Stimulated activated naive CD8-positive, alpha-beta T cell treated with anti-CD3 and anti-CD28 coated beads, Interleukin-15, amount 100 ng/mL, for 72 hours (primary cell): ENCODE data around the gene PFKL.

Experiments used
- ATAC-seq: fragments of 150-1000 bp; cut with Tn5 transposase; 2 replicates; pipeline ENCODE4 v1.10.0; 2021; ENCODE audit warnings: mild to moderate bottlenecking, moderate library complexity
- DNase-seq, 2 donors: peaks; one replicate each; pipeline ENCODE4 v3.0.0; 2021 to 2022
- H3K27ac Mint-ChIP-seq, 2 donors: one replicate each; pipeline ENCODE4 v1.8.0; 2022; ENCODE audit warnings: mild to moderate bottlenecking in 2 of 2, mixed read lengths in 2 of 2, moderate library complexity in 2 of 2
- H3K27me3 Mint-ChIP-seq: one replicate; pipeline ENCODE4 v1.8.0; 2022; ENCODE audit warnings: mixed read lengths
- H3K4me1 Mint-ChIP-seq: one replicate; pipeline ENCODE4 v1.8.0; 2022; ENCODE audit warnings: mild to moderate bottlenecking, mixed read lengths
- H3K4me3 Mint-ChIP-seq, 2 donors: one replicate each; pipeline ENCODE4 v1.8.0; 2022; ENCODE audit warnings: mild to moderate bottlenecking in 2 of 2, mixed read lengths in 2 of 2, moderate library complexity in 1 of 2
- H3K9me3 Mint-ChIP-seq, 2 donors: one replicate each; pipeline ENCODE4 v1.8.0; 2022; ENCODE audit warnings: mixed read lengths in 2 of 2

Gene PFKL

DNA sequence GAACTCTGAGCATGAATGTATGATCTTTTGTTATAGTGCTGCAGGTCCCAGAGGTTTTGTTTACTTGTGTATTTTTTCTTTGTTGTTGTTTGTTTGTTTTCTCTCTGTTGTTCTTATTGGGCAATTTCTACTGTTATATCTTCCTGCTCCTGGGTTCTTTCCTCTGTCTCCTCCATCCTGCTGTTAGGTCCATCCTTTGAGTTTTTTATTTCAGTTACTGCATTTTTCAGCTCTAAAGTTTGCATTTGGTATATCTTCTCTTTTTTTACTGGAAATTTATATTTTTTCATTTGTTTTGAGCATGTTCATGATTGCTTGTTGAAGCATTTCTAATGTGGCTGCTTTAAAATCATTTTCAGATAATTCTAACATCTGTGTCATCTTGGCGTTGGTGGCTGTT, 63.4 kb downstream of the PFKL start:
- DNase-seq (no peak), ATAC-seq (no peak)
- H3K9me3 Mint-ChIP-seq = peaks cover 7 to 13% of the 10 kb centered on the region in 2 donors
- H3K4me1 Mint-ChIP-seq = peaks cover 15% of the 10 kb centered on the region
- H3K4me3 Mint-ChIP-seq = no peak overlapping the region
- H3K27ac Mint-ChIP-seq = no peak overlapping the region
- H3K27me3 Mint-ChIP-seq = no peaks in the 10 kb centered on the region

DNA sequence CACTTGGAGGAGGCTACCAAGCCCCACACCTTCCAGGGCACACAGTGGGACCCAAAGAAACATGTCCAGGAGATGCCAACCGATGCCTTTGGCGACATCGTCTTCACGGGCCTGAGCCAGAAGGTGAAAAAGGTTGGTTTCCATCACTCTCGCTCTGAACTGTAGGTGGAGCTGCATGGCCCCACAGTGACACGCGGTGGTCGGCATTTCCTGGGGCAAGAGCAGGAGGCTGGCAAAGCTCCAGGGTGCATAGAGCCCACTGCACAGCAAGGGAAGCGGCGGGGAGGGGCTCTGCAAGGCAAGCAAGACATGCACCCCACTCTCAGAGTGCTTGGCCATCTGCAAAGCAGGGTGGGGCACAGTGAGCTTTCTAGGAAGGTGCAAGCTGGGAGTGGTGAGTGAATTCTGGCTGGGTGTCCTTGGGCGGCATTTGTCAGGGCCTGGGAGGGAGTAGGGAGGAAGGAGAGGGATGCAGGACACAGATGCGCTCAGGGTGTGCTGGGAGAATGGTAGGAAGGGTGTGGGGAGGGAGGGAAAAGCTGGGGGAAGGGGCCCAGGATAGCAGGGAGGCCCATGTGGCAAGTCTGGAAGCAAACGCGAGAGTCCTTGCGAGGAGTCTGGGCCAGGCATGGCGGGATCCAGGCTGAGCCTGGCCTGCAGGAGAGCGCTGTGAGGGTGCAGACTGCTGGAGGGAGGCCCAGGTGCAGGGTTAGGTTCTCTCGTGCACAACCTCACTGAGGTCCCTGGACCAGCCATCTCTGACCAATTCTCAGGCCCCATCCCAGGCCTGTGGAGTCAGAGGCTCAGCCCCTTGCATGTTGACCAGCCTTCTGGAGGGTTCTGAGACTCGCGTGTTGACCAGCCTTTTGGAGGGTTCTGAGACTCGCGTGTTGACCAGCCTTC, 64.5 kb downstream of the PFKL start:
- Mint-ChIP-seq H3K4me3 (no peak overlapping the region), H3K27me3 (no peaks in the 10 kb centered on the region), H3K9me3 (peaks cover 7 to 13% of the 10 kb centered on the region in 2 donors), H3K4me1 (peaks cover 15% of the 10 kb centered on the region), H3K27ac (peak overlapping the region in 1 of 2 donors; percentile 81)
- DNase-seq (peak in 1 of 2 donors; percentile 7), ATAC-seq (no peak)

DNA sequence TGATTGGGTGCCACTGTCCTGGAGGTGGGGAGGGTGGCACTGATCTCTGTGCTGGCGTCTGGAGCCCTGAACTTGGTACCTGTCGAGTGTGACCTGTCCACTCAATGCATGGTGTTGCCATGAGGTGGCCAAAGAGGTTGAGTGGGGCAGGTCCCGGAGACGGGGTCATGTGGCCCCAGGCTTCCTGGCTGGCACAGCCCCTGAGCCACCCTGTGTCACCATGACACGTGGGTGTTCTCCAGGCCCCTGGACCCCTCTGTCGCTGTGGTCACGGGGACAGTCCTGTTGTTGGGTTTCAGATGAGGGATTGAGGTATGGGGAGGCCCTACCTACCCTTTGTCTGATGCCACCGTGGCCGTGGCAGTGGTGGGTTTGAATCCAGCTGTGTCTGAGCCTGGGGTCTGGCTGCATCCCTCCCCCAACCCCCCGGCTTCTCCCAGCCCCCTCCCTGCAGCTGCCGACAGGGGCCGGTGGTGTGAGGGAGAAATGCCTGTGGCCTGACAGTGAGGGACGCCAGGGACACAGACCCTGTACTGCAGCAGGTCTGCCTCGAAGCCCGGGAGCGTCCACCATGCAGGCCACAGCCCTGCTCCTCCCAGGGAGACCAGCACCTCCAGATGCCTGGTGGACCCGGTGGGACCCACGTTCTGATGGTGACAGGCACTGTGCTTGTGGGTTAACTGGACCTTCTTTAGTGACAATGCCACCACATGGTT, 65.6 kb downstream of the PFKL start:
- no peaks in the 10 kb centered on the region for H3K27me3 Mint-ChIP-seq
- H3K4me1 Mint-ChIP-seq = peaks cover 8% of the 10 kb centered on the region
- no peak overlapping the region for H3K4me3 Mint-ChIP-seq
- H3K27ac Mint-ChIP-seq = no peak overlapping the region
- DNase-seq = no peak
- peaks cover 7 to 13% of the 10 kb centered on the region in 2 donors for H3K9me3 Mint-ChIP-seq
- ATAC-seq = no peak

DNA sequence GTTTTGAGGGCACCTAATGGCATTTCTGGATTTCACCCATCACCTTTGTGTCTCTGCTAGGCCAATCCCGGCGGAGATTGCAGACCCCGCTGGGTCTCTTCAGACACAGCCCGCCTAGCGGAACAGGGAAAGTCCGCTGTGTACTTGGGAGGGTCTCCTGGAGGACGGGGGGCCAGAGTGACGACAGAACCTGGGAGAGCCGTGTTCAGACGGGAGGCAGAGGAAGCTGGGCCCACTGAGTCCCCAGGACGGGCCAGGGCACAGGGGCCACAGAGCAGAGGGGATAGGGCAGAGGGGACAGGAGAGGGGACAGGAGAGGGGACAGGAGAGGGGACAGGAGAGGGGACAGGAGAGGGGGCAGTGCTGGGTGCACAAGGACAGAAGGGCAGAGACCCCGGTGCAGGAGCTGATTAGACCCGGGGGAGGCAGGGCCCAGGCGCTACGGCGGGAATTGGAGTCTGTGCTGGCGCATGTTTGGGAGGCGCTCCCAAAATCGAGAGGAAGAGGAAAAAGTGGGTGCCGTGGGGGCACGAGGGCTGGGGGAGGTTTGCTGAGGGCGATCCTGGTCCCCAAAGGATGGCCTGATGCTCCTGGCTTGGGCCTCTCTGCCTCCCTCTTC, 66.2 kb downstream of the PFKL start:
- DNase-seq = no peak
- ATAC-seq = no peak
- peaks cover 8% of the 10 kb centered on the region for H3K4me1 Mint-ChIP-seq
- peaks cover 7 to 14% of the 10 kb centered on the region in 2 donors for H3K9me3 Mint-ChIP-seq
- no peak overlapping the region for H3K27ac Mint-ChIP-seq
- no peak overlapping the region for H3K4me3 Mint-ChIP-seq
- no peaks in the 10 kb centered on the region for H3K27me3 Mint-ChIP-seq

DNA sequence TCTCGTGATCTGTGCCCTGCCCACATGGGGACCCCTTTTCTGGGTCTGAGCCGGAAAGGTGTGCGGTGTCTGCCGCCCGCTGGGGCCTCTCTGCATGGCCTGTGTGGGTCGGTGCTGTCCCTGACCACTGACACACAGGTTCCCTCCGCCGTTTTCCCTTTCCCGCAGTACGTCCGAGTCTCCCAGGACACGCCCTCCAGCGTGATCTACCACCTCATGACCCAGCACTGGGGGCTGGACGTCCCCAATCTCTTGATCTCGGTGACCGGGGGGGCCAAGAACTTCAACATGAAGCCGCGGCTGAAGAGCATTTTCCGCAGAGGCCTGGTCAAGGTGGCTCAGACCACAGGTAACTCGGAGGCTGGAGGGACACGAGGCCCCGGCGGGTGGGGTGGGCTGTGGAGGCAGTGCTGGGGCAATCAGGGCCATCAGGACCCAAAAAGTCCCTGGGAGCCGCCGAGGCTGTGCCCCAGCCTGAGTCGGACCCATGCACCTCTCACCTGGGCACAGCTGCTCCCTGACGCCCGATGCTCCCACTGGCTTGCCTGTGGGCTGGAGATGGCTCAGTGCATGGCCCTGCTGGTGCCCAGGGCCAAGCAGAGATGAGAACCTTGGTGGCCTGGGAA, 66.8 kb downstream of the PFKL start:
- DNase-seq (no peak), ATAC-seq (no peak)
- peaks cover 8% of the 10 kb centered on the region for H3K4me1 Mint-ChIP-seq
- peaks cover 7 to 20% of the 10 kb centered on the region in 2 donors for H3K9me3 Mint-ChIP-seq
- no peaks in the 10 kb centered on the region for H3K27me3 Mint-ChIP-seq
- no peak overlapping the region for H3K27ac Mint-ChIP-seq
- no peak overlapping the region for H3K4me3 Mint-ChIP-seq

DNA sequence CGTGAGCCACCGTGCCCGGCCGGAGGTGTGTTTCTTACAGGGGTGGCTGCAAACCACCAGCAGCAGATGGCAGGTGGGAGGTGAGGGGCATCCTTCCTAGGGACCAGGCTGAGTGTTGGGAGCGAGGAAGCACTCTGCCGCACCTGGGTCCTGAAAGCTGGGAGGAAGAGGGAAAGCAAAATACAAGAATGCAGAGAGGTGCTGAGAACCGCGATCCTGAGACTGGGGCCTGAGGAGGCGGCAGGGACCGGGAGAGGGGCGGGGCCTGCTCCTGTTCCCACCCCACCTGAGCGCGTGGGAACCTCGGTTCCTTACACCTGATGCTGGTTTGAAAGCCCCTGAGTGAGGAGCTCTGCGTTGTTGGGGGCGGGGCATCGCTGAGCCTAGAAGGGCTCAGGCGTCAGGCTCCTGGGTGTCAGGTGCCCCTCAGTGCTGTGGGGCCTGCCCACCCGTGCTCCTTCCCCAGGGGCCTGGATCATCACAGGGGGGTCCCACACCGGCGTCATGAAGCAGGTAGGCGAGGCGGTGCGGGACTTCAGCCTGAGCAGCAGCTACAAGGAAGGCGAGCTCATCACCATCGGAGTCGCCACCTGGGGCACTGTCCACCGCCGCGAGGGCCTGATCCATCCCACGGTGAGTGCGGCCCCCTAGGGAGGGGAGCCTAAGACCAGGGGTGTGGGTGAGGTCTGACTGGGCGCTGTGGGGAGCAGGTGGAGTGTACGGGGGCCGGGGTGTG, 69.0 kb downstream of the PFKL start:
- no peak for DNase-seq
- H3K27me3 Mint-ChIP-seq = no peaks in the 10 kb centered on the region
- no peak overlapping the region for H3K27ac Mint-ChIP-seq
- H3K4me1 Mint-ChIP-seq = peaks cover 5% of the 10 kb centered on the region
- no peak overlapping the region for H3K4me3 Mint-ChIP-seq
- ATAC-seq = peak; percentile 63
- H3K9me3 Mint-ChIP-seq = peaks cover 0 to 11% of the 10 kb centered on the region in 2 donors

DNA sequence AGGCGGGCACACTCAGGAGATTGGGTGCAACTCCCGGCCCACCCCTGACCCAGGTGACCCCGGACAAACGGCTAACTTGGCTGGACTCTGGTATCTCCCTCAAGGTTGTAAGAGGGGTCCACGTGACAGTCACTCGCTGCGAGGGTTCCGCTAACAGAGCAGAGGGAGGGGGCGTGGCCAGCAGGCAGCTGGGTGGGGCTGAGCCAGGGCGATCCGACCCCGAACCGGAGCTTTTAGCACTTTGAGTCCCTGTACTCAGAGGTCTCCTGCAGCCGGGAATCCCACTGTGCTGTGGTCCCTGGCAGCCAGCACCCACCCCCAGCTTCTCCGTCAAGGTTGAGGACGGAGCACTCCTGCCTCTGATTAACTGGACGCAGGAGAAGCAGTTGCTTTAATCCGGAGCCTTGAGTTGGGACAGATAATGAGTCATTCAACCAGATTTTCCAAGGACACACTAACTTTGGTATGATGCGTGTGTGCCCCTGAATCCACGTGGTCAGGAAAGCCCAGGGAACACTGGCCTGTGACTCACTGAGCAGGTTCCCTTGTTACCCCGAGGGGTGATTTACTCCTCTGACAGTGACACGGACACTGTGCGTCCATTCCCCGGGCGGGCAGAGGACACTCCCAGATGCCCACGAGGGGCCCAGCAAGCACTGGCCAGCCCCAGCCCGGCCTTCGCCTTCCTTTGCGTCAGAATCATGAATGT, 70.3 kb downstream of the PFKL start:
- Mint-ChIP-seq H3K4me3 (no peak overlapping the region), H3K4me1 (peaks cover 5% of the 10 kb centered on the region), H3K27ac (no peak overlapping the region), H3K9me3 (peaks cover 5 to 15% of the 10 kb centered on the region in 2 donors), H3K27me3 (no peaks in the 10 kb centered on the region)
- ATAC-seq (peak; percentile 13), DNase-seq (no peak)

DNA sequence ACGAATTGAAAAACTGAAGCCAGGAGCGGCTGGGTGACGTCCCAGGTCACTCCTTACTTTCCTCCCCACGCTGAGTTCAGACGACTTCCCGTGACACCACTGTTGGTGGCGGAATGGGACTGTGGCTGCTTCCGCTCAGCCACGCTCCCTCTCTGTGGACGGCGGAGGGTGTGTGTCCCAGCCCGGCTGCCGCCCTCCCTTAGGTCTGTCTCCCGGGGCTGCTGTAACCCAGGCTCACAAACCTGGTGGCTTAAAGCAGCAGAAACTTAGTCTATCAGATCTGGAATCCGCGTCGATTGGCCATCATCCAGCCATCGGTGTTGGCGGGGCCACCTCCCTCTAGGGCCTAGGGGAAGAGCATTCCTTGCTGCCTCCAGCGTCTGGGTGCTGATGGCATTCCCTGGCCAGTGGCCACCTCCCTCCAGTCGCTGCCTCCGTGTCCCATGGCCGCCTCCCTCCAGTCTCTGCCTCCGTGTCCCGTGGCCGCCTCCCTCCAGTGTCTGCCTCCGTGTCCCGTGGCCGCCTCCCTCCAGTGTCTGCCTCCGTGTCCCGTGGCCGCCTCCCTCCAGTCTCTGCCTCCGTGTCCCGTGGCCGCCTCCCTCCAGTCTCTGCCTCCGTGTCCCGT, 71.0 kb downstream of the PFKL start:
- H3K4me1 Mint-ChIP-seq = peaks cover 12% of the 10 kb centered on the region
- no peak overlapping the region for H3K27ac Mint-ChIP-seq
- ATAC-seq (no peak), DNase-seq (no peak)
- no peak overlapping the region for H3K4me3 Mint-ChIP-seq
- peaks cover 6 to 18% of the 10 kb centered on the region in 2 donors for H3K9me3 Mint-ChIP-seq
- H3K27me3 Mint-ChIP-seq = peaks cover 6% of the 10 kb centered on the region

DNA sequence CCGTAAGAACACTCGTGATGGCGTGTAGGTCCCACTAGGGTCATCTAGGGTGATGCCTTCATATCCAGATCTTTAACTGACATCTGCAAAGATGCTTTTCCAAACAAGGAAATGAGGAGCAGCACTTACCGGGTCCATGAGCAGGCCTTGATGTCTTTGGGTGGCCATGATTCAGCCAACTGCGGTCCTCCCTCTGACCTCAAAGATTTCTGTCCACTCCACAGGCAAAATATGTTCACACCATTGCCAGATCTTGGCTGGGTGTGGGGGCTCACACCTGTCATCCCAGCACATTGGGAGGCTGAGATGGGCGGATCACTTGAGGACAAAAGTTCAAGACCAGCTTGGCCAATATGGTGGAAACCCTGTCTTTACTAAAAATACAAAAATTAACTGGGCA, 71.7 kb downstream of the PFKL start:
- no peak overlapping the region for H3K4me3 Mint-ChIP-seq
- H3K9me3 Mint-ChIP-seq = peaks cover 6 to 18% of the 10 kb centered on the region in 2 donors
- H3K27ac Mint-ChIP-seq = no peak overlapping the region
- no peak for DNase-seq
- H3K27me3 Mint-ChIP-seq = peaks cover 6% of the 10 kb centered on the region
- H3K4me1 Mint-ChIP-seq = peaks cover 13% of the 10 kb centered on the region
- ATAC-seq = no peak

DNA sequence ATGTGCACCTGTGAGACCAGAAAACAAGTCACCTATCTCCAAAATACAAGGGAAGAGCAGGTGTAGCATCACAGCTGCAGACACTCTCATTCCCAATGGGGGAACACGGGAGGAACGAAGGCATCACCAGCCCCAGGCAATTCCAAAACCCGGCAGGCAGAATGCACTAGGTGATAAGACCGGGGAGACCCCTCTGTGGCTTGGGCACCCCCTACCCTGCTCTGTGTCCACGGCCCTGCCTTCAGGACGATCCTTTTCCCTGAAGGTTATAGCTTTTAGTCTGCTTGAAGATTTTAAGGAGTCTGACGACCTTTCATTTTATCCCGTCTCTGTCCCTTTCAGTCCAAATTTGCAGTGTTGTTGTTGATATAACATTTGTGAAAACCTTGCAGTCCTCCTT, 72.8 kb downstream of the PFKL start:
- Mint-ChIP-seq H3K4me1 (peaks cover 13% of the 10 kb centered on the region), H3K4me3 (no peak overlapping the region), H3K27me3 (peaks cover 6% of the 10 kb centered on the region), H3K27ac (no peak overlapping the region), H3K9me3 (peaks cover 6 to 18% of the 10 kb centered on the region in 2 donors)
- ATAC-seq = no peak
- DNase-seq = no peak

DNA sequence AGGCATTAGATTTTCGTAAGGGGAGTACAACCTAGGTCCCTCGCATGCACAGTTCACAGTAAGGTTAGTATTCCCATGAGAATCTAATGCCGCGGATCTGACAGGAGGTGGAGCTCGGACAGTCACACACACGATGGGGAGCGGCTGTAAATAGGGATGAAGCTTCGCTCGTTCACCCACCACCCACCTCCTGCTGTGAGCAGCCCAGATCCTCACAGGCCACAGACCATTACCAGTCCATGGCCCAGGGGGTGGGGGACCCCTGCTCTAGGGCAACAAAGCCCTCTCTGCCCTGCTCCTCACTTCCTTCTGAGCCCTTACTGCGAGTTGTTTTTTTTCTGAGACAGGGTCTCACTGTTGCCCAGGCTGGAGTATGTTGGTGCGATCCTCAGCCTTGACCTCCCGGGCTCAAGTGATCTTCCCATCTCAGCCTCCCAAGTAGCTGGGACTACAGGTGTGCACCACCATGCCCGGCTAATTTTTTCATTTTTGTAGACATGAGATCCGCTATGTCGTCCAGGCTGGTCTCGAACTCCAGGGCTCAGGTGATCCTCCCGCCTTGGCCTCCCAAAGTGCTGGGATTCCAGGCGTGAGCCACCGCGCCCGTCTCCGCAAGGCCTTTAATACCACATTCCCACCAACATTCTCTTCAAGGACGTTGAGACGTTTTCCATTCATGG, 74.9 kb downstream of the PFKL start:
- Mint-ChIP-seq H3K9me3 (peaks cover 6 to 18% of the 10 kb centered on the region in 2 donors), H3K27ac (peak overlapping the region; percentile 35 to 85), H3K27me3 (peaks cover 6% of the 10 kb centered on the region), H3K4me3 (peak overlapping the region in 1 of 2 donors; percentile 52), H3K4me1 (peaks cover 13% of the 10 kb centered on the region)
- no peak for DNase-seq
- no peak for ATAC-seq

DNA sequence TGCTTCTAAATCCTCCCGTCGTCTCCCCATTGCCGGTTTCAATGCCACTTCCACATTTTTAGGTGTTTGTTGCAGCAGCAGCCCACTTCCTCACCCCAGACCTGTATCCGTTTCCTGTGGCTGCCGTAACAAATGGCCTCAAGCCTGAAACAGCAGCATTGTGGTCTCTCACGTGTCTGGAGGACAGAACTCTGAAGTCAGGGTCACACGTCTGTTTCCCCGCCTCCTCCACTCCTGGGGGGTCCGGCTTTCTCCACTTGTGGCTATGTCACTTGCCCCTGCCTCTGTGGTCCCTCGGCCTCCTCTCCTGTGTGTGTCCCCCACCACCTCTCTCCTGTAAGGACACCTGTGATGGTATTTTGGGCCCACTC, 75.4 kb downstream of the PFKL start:
- Mint-ChIP-seq H3K27me3 (peaks cover 6% of the 10 kb centered on the region), H3K9me3 (peaks cover 6 to 18% of the 10 kb centered on the region in 2 donors), H3K4me1 (peaks cover 13% of the 10 kb centered on the region), H3K4me3 (peak overlapping the region in 1 of 2 donors; percentile 52), H3K27ac (peak overlapping the region in 1 of 2 donors; percentile 82)
- ATAC-seq (peak; percentile 91), DNase-seq (peak in 1 of 2 donors; percentile 70)

DNA sequence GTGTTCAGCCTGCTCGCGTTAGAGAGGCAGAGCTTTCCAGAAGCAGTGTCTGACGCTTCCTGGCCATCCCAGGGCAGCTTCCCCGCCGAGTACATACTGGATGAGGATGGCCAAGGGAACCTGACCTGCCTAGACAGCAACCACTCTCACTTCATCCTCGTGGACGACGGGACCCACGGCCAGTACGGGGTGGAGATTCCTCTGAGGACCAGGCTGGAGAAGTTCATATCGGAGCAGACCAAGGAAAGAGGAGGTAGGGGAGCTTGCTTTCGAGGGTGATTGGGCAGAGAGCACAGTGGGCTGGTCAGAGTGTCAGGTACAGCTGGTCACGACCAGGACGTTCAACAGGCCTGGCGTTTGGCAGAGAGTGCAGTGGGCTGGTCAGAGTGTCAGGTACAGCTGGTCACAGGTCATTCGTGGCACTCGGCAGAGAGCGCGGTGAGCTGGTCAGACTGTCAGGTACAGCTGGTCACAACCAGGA, 75.9 kb downstream of the PFKL start:
- Mint-ChIP-seq H3K27me3 (peaks cover 6% of the 10 kb centered on the region), H3K4me1 (peaks cover 13% of the 10 kb centered on the region), H3K4me3 (no peak overlapping the region), H3K9me3 (peaks cover 6 to 20% of the 10 kb centered on the region in 2 donors), H3K27ac (peak overlapping the region in 1 of 2 donors; percentile 82)
- no peak for ATAC-seq
- no peak for DNase-seq
